Tibial nerve (tissue), 4 donors: ENCODE data around the gene UBALD1.

ENCODE experiments used
- CTCF ChIP-seq, 5 experiments: fragments of 200-600 bp in 3 of 5; fragments of 450-650 bp in 2 of 5; sonication (generic) in 3 of 5; IDR thresholded peaks; one replicate each; pipeline ENCODE4 v1.5.1; 2016 to 2019; ENCODE audit warnings: antibody characterized with exemption in 5 of 5, mild to moderate bottlenecking in 3 of 5, moderate library complexity in 2 of 5
- EP300 ChIP-seq, 2 donors: sonication (generic); formaldehyde crosslinking; IDR thresholded peaks; one replicate each; pipeline ENCODE4 v1.6.1; 2017; ENCODE audit warnings: antibody characterized with exemption in 2 of 2, mild to moderate bottlenecking in 1 of 2
- POLR2A ChIP-seq, 2 donors: fragments of 450-650 bp; IDR thresholded peaks; one replicate each; pipeline ENCODE4 v1.6.1; 2017; ENCODE audit warnings: antibody characterized with exemption in 2 of 2, mild to moderate bottlenecking in 2 of 2, moderate library complexity in 2 of 2

- TF ChIP-seq POLR2A (IDR thresholded peaks at IDR 0.05), result no peak
- TF ChIP-seq EP300 (IDR thresholded peaks at IDR 0.05), result no peak
- no peak for TF ChIP-seq CTCF (IDR thresholded peaks at IDR 0.05)
Measured at GRCh38 chr16:4572715-4573114, 42.0 kb downstream of the UBALD1 start.
